Heart right ventricle (tissue), 16 donors: ENCODE results near the gene NPB. TPM values are rescaled to one million over a fixed set of nuclear protein-coding genes. Genes with fewer than 3 reads are reported as not detected.

ENCODE experiments used
- ATAC-seq, 8 donors: fragments of 200-7000 bp; cut with Tn5 transposase; one replicate each; pipeline ENCODE4 v1.9.1; 2020; ENCODE audit warnings: mild to moderate bottlenecking in 8 of 8, moderate library complexity in 8 of 8, moderate number of reproducible peaks in 1 of 8
- DNase-seq, 2 donors: peaks; one replicate each; pipeline ENCODE4 v3.0.0-alpha.2; 2020
- H3K27ac ChIP-seq, 10 donors: fragments of 200-600 bp; sonication (generic) in 2 of 10; one replicate each; pipeline versions ENCODE4 v1.5.0 to v1.8.0; 2020 to 2022; ENCODE audit warnings: mild to moderate bottlenecking in 3 of 10
- H3K27me3 ChIP-seq, 7 donors: fragments of 200-600 bp; one replicate each; pipeline ENCODE4 v1.8.0; 2021 to 2022; ENCODE audit warnings: mild to moderate bottlenecking in 2 of 7
- H3K36me3 ChIP-seq, 9 donors: fragments of 200-600 bp; sonication (generic) in 1 of 9; one replicate each; pipeline versions ENCODE4 v1.5.0 to v1.8.0; 2020 to 2022; ENCODE audit warnings: mild to moderate bottlenecking in 2 of 9
- H3K4me1 ChIP-seq, 9 donors: fragments of 200-600 bp; sonication (generic) in 1 of 9; one replicate each; pipeline versions ENCODE4 v1.5.0 to v1.8.0; 2020 to 2022; ENCODE audit warnings: mild to moderate bottlenecking in 4 of 9
- H3K4me3 ChIP-seq, 10 donors: fragments of 200-600 bp; sonication (generic) in 2 of 10; one replicate each; pipeline versions ENCODE4 v1.5.0 to v1.8.0; 2020 to 2022; ENCODE audit warnings: mild to moderate bottlenecking in 7 of 10, moderate library complexity in 2 of 10
- H3K9me3 ChIP-seq, 11 donors: fragments of 200-600 bp in 10 of 11; sonication (generic) in 2 of 11; one replicate each; pipeline versions ENCODE4 v1.5.0 to v1.8.0; 2013 to 2022; ENCODE audit warnings: mild to moderate bottlenecking in 2 of 11, control low read depth in 1 of 11, moderate library complexity in 1 of 11
- WGBS, 2 donors: extraction: QIAGEN DNeasy Blood & Tissue Kit; methylation state at CpG; one replicate each; pipeline ENCODE4 v1.1.7; 2013; ENCODE audit warnings: inconsistent platforms in 1 of 2; 5-methylcytosine and 5-hydroxymethylcytosine counted together
- intact Hi-C, 10 donors: fragments of 100-400 bp; cut with DNase I; formaldehyde crosslinking; loops; one replicate each; pipeline versions ENCODE4 v1.11.1 to v1.14.2; 2022
- polyA plus RNA-seq, 2 donors: library from polyadenylated mRNA; stranded (reverse); fragments of 200-250 nt; gene quantifications; one replicate each; pipeline ENCODE4 v1.2.3, GENCODE V29; 2013
- total RNA-seq, 10 donors: library from RNA; stranded (reverse); fragmentation: NEBNext Ultra II Directional in 3 of 10; extraction: Animal tissue kit (Norgen Biotek cat#: 25700) in 3 of 10; gene quantifications; one replicate each; pipeline versions ENCODE4 v1.2.1 to v1.2.4, GENCODE V29; 2021 to 2023
- TF ChIP-seq, protein P1 (sequence below), 9 donors: fragments of 200-600 bp; sonication (generic) in 2 of 9; IDR thresholded peaks; one replicate each; pipeline versions ENCODE4 v1.5.0 to v1.8.0; 2021 to 2022; ENCODE audit warnings: antibody characterized with exemption in 9 of 9, mild to moderate bottlenecking in 5 of 9, moderate library complexity in 1 of 9
- donor health status: Arrhythmogenic right ventricular cardiomyopathy.
- donor health status: ischemic (EF 13 %, LVEDD 7.1; RV severe dilation, severe dysfunction).
- donor health status: healthy with polysubstance abuse.
- donor health status: DM: no; HTN: yes; CAD: no.
- donor health status: DM: no; HTN: no; CAD: no.
- donor health status: ischemic (EF 25% LVEDD 6.9; RV normal size, moderate dysfunction).
- donor health status: ischemic (EF 25% LVEDD 5.7; RV mildly dilated, moderate dysfunction).
- donor health status: healthy.
- donor health status: DM: yes; HTN: yes; CAD: no.
- donor health status: Ischemic cardiomyopathy.
- donor health status: ischemic (EF 35%, LVEDD 5.7; RV mildly dilated, moderate dysfunction).
- donor health status: nonischemic (EF 11% LVEDD 7.7; RV severe dilation, severe dysfunction).
- donor health status: DM: yes; HTN: yes; CAD: no.
- donor health status: PGD.
- donor health status: ischemic (EF 29% LVEDD 5.4; RV normal size, mild dysfunction).
- donor health status: nonischemic (EF 23%, LVEDD 6.1; RV moderate dilation, normal function).

Gene NPB
- total and polyA plus RNA-seq, 12 donors, result 0.13 to 0.83 (median 0.42) TPM

DNA sequence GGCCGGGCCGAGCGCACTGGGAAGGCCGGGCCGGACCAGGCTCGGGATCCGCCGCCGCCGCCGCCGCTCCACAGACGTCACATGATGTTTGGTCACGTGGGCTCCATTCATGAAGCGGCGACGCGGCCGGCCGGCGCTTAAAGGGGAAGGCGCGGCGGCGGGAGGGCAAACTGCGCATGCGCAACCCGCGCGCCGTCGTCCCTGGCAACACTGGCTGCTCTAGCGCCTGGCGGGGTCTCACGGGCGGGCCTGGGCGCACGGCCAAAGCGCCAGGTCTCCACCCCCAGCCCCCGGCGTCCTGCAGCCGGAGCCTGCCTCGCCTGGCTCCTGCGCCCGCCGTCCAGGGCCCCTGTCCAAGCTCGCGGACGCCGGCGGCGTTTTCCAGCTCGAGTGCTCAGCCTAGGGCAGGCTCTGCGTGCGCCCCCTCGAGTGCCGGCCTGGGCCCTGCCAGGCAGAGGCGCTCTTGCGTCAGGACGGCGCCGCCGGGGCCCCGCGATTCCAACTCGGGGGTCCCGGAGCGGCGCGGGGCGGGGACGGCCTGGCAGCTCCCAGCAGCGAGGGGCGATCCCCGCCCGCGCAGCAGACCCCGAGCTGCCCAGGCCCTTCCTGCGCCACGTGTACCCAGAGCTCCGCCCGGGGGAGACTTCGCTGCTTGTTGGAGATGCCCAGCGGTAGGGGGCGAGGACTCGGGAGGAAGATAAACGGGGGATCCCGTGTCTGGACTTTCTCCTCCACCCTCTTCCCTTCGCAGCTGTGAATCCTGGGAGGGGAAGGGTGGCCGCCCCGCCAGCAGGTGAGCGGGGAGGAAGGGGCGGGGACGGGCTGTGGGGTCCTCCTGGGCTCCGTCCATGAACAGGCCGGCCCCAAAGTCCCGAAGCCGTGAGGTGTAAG, 25.9 kb downstream of the NPB start, which contains the start of gene MAFG:
MAFG (minus strand) TSS at position 83 of the 891 bp plus-strand sequence. CDS start 4,550 bp downstream, outside the sequence.
- Histone ChIP-seq H3K27me3 (peaks cover 0 to 37% (median 4%) of the 10 kb centered on the region in 7 donors), H3K27ac (peak within 1 kb of the TSS; percentile 78 to 98 (median 96)), H3K4me3 (peak within 1 kb of the TSS; percentile 82 to 97 (median 94)), H3K9me3 (no peaks in the 10 kb centered on the region), H3K36me3 (peaks cover 0 to under 1% (median 0%) of the 10 kb centered on the region in 9 donors), H3K4me1 (peaks cover 29 to 49% (median 47%) of the 10 kb centered on the region in 9 donors)
- intact Hi-C loops, result no loop called here
- TF ChIP-seq, protein P1, sequence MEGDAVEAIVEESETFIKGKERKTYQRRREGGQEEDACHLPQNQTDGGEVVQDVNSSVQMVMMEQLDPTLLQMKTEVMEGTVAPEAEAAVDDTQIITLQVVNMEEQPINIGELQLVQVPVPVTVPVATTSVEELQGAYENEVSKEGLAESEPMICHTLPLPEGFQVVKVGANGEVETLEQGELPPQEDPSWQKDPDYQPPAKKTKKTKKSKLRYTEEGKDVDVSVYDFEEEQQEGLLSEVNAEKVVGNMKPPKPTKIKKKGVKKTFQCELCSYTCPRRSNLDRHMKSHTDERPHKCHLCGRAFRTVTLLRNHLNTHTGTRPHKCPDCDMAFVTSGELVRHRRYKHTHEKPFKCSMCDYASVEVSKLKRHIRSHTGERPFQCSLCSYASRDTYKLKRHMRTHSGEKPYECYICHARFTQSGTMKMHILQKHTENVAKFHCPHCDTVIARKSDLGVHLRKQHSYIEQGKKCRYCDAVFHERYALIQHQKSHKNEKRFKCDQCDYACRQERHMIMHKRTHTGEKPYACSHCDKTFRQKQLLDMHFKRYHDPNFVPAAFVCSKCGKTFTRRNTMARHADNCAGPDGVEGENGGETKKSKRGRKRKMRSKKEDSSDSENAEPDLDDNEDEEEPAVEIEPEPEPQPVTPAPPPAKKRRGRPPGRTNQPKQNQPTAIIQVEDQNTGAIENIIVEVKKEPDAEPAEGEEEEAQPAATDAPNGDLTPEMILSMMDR (IDR thresholded peaks at IDR 0.05), result peak in 7 of 9 donors; percentile 9 to 54 (median 29)
- peak; percentile 55 to 79 (median 70) for ATAC-seq
- WGBS, 2 donors, result 1% methylated on average over 92 to 98 of the region's 98 CpGs
- peak; percentile 91 to 93 for DNase-seq

- H3K27ac ChIP-seq, result no peak overlapping the region
- peak in 1 of 8 donors; percentile 4 for ATAC-seq
Observed at GRCh38 chr17:81928544-81929252, 26.7 kb downstream of the NPB start.

GRCh38 chr17:81929253-81930141, 27.5 kb downstream of the NPB start:
- WGBS, 2 donors, result 91 to 93% methylated on average over 31 of the region's 31 CpGs
- no peaks in the 10 kb centered on the region for H3K9me3 ChIP-seq
- no peaks in the 10 kb centered on the region for H3K36me3 ChIP-seq
- TF ChIP-seq, protein P1 (IDR thresholded peaks at IDR 0.05), result no peak
- ATAC-seq, result no peak
- peaks cover 16 to 33% (median 31%) of the 10 kb centered on the region in 9 donors for H3K4me1 ChIP-seq
- DNase-seq, result no peak
- H3K27ac ChIP-seq, result no peak overlapping the region
- H3K27me3 ChIP-seq, result peaks cover 0 to 37% (median 4%) of the 10 kb centered on the region in 7 donors
- H3K4me3 ChIP-seq, result no peak overlapping the region
- intact Hi-C loops, result no loop called here

More at GRCh38 chr17:81928544-81929252, 26.7 kb downstream of the NPB start:
- TF ChIP-seq, protein P1 (IDR thresholded peaks at IDR 0.05), result no peak
- peaks cover 0 to 37% (median 4%) of the 10 kb centered on the region in 7 donors for H3K27me3 ChIP-seq
- H3K4me3 ChIP-seq, result peak overlapping the region in 9 of 10 donors; percentile 46 to 97 (median 92)
- WGBS, 2 donors, result 39 to 40% methylated on average over 44 of the region's 44 CpGs
- DNase-seq, result no peak
- intact Hi-C loops, result no loop called here
- H3K9me3 ChIP-seq, result no peaks in the 10 kb centered on the region
- no peaks in the 10 kb centered on the region for H3K36me3 ChIP-seq
- peaks cover 24 to 41% (median 39%) of the 10 kb centered on the region in 9 donors for H3K4me1 ChIP-seq
